ENCODE measurements around the gene RNU1-4. TPM values are rescaled to one million over a fixed set of nuclear protein-coding genes. Genes with fewer than 3 reads are reported as not detected.
"Not testable (repeated sequence)": the region's sequence is repeated elsewhere in the genome, so short reads cannot be mapped to it uniquely, and the experiment has no call there.

The RNU1-4 gene
- polyA plus RNA-seq, 1 experiment, result not detected

- H3K4me3 ChIP-seq (ENCODE audit: low read depth, low read length); DNase-seq (ENCODE audit: low read depth, low spot score); POLR2A ChIA-PET; H3K9me3 ChIP-seq (ENCODE audit: control insufficient read depth, insufficient read depth, low read length); H3K27ac ChIP-seq (ENCODE audit: low read depth, low read length); CTCF ChIA-PET; H3K27me3 ChIP-seq (ENCODE audit: control insufficient read depth, insufficient read depth, low read length): not testable (repeated sequence)
These were observed 44.6 kb downstream of the RNU1-4 start for GRCh38 chr1:16784955-16785354.

DNA sequence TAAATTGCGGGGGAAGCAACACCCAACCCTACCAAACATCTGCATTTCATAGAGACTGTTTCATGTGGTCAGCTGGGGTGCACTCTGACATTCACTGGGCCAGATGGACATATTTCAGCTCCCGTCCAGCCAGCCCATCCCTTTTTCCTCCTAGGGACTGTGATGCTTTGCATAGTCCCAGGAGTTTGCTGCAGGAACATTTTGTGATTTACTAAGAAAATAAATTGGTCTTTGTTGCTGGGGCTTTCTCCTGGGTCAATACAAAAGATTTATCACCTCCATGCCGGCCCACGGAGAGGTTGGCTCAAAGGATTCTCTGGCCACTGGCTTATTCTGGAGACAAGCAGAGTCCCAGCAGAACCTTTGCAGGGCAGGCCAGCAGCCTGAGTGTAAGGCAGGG is 46.0 kb downstream of the RNU1-4 start:
- H3K4me3 ChIP-seq (ENCODE audit: low read depth, low read length); CTCF ChIA-PET; H3K9me3 ChIP-seq (ENCODE audit: control insufficient read depth, insufficient read depth, low read length); H3K27ac ChIP-seq (ENCODE audit: low read depth, low read length); DNase-seq (ENCODE audit: low read depth, low spot score); POLR2A ChIA-PET; H3K27me3 ChIP-seq (ENCODE audit: control insufficient read depth, insufficient read depth, low read length): not testable (repeated sequence)

- H3K4me3 ChIP-seq (ENCODE audit: low read depth, low read length); H3K27me3 ChIP-seq (ENCODE audit: control insufficient read depth, insufficient read depth, low read length); H3K9me3 ChIP-seq (ENCODE audit: control insufficient read depth, insufficient read depth, low read length); POLR2A ChIA-PET; DNase-seq (ENCODE audit: low read depth, low spot score); H3K27ac ChIP-seq (ENCODE audit: low read depth, low read length); CTCF ChIA-PET: not testable (repeated sequence)
These were observed 46.9 kb downstream of the RNU1-4 start for GRCh38 chr1:16787175-16787574.

DNA sequence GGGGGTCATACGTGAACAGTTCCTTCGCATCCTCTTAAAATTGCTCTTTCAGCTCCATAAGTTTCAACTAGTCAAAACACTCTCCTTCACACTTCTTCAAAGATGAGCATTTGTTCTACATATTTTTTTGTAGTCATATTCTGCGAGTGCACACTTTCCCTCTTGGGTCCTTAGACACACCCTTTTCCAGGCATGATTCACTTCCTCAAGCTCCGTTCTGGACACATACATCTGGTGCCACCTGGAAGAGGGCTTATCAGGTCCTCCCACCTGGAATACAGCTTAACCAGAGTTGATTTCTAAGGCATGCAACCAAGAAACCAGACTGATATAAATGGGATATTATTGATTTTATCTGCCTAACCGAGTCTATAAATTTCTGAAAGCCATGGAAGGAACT is 47.4 kb downstream of the RNU1-4 start:
- CTCF ChIA-PET; H3K27ac ChIP-seq (ENCODE audit: low read depth, low read length); H3K27me3 ChIP-seq (ENCODE audit: control insufficient read depth, insufficient read depth, low read length); POLR2A ChIA-PET; H3K9me3 ChIP-seq (ENCODE audit: control insufficient read depth, insufficient read depth, low read length); DNase-seq (ENCODE audit: low read depth, low spot score); H3K4me3 ChIP-seq (ENCODE audit: low read depth, low read length): not testable (repeated sequence)

Small RNAs within 50 kb of the gene (small RNA-seq; reads per million reads assigned to genes)
- gene RNU1-4 (ENCODE audit: insufficient read length, low read depth), result not detected

Other genes starting within 250 kb of the RNU1-4 start
- gene RNU1-1, start 226.2 kb upstream of the RNU1-4 start, polyA plus RNA-seq (2011; rRNA removed), result under 0.01 TPM in 1 of 2 replicates, not detected in the other
- gene NBPF1, start 127.0 kb upstream of the RNU1-4 start, polyA plus RNA-seq (2011; rRNA removed), result 34.7 and 36.6 TPM in 2 replicates
- under 0.01 TPM in 1 of 2 replicates, not detected in the other for gene RNU1-3, start 73.6 kb upstream of the RNU1-4 start, polyA plus RNA-seq (2011; rRNA removed)
- gene RNU1-2, start 155.5 kb downstream of the RNU1-4 start, polyA plus RNA-seq (2011; rRNA removed), result under 0.01 TPM in 1 of 2 replicates, not detected in the other
- gene CROCC, start 181.4 kb downstream of the RNU1-4 start, polyA plus RNA-seq (2011; rRNA removed), result 3.9 and 4.2 TPM in 2 replicates
- gene MFAP2, start 240.1 kb downstream of the RNU1-4 start, polyA plus RNA-seq (2011; rRNA removed), result 30.9 and 43.9 TPM in 2 replicates